ENCODE measurements around the gene GPR3.

DNA sequence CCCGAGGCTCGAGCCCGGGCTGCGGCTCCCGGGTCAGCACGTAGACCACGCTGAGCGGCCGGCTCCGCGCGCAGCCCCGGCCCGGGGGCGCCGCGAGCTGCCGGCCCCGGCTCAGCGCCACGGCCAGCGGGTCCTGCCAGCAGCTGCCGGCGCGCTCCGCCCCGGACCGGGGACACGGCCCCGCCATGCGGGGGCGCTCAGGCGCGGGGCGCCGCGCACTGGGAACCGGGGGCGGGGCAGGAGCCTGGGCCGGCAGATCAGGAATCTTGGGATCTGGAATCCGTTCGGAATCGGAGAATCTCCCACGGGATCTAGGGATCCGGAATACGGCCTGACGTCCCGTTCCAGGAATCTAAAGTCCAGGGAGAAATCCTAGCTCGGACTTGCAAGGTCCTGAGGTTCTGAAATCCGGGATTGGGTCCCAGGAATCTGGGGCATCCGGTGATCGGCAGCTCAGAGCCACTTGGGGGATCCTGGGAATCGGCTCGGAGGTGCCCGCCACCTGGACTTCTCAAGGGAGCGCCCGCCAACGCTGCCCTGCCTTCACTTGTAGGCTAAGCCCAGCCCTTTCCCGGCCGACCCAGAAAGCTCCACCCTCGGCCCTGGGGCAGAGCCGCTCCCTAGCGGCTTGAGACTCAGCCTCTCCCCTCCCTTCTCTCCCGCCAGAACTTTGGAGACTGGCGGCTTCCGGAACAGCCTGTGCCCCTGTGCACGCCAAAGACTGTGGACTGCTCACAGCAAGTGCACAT, 25.8 kb upstream of the GPR3 start, which contains the start of gene MAP3K6:
- TF ChIP-seq, protein P1, sequence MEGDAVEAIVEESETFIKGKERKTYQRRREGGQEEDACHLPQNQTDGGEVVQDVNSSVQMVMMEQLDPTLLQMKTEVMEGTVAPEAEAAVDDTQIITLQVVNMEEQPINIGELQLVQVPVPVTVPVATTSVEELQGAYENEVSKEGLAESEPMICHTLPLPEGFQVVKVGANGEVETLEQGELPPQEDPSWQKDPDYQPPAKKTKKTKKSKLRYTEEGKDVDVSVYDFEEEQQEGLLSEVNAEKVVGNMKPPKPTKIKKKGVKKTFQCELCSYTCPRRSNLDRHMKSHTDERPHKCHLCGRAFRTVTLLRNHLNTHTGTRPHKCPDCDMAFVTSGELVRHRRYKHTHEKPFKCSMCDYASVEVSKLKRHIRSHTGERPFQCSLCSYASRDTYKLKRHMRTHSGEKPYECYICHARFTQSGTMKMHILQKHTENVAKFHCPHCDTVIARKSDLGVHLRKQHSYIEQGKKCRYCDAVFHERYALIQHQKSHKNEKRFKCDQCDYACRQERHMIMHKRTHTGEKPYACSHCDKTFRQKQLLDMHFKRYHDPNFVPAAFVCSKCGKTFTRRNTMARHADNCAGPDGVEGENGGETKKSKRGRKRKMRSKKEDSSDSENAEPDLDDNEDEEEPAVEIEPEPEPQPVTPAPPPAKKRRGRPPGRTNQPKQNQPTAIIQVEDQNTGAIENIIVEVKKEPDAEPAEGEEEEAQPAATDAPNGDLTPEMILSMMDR (IDR thresholded peaks at IDR 0.05): peak in 4 of 5 experiments; percentile 12 to 30 (median 24)
- TF ChIP-seq POLR2A (IDR thresholded peaks at IDR 0.05): peak; percentile 86
- peak; percentile 70 to 86 (median 86) for TF ChIP-seq POLR2AphosphoS5 (IDR thresholded peaks at IDR 0.05)
- no peak for TF ChIP-seq EP300 (IDR thresholded peaks at IDR 0.05; ENCODE audit: low read depth)
